K562 (cell line): ENCODE data around the gene ABCA3.

Source experiments
- CBX5 ChIP-seq: IDR thresholded peaks from 2 replicates; pipeline ENCODE4 v1.6.1; 2014; ENCODE audit warnings: low read depth, borderline replicate concordance
- FOXK2 ChIP-seq, 2 experiments: fragments of 450-650 bp; IDR thresholded peaks in 1 of 2; conservative IDR thresholded peaks in 1 of 2; 2 replicates each; pipeline ENCODE4 v1.6.1; 2016; ENCODE audit warnings: low read depth in 2 of 2, mild to moderate bottlenecking in 1 of 2
- SREBF2 ChIP-seq: sonication (generic); formaldehyde crosslinking; IDR thresholded peaks from 2 replicates; pipeline ENCODE4 v1.4.0; 2020; ENCODE audit warnings: mild to moderate bottlenecking, missing genetic modification reagents
- TF ChIP-seq, protein P1 (sequence below): fragments of 450-650 bp; IDR thresholded peaks from 2 replicates; pipeline ENCODE4 v1.6.1; 2016

DNA sequence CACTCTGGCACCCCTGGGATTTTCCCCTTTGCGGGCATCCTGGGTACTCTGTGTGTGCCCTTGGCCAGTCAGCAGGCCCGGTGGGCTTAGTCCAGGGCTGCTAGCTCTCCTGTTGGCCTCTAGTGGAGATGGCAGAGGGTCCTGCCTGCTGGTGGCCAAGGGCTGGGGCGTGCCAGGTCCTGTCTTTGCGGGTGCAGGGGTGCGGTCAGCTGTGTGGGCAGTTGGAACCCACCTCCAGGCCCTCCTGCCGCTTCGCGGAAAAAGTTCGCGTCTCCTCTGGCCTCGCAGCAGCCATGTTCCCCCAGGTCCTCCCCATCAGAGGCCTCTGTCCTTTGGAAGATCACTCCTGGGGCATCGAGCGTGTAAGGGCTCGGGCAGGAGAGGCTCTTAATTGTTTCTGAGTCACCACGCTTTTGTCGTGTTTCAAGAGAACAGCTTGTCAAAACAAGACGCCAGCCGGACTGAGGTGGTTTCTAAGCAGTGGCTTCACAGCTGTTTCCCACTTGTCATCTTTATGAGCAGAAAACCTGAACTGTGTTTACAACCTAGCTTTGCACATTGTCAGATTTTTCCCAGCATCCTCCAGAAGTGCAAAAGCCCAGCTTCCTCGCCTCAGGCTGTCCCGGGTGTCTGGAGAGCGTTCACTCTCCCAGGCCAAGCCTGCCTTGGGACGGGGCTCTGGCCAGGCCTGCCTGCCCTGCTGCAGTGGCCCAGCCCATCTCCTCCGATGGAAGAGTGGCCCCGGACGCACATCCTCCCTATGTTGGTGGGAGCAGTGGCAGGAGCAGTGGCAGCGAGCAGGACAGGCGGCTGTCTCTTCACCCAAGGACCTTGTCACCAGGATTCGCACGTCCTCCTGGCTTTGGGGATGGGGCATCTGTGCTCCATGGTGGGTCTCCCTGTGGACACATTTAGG is 109.3 kb downstream of the ABCA3 start:
- no peak for TF ChIP-seq FOXK2 (conservative IDR thresholded peaks at IDR 0.05 in 1 of 2, IDR thresholded peaks at IDR 0.05 in 1 of 2; ENCODE audit: low read depth in 2 of 2)
- TF ChIP-seq CBX5, result no peak
- TF ChIP-seq, protein P1, sequence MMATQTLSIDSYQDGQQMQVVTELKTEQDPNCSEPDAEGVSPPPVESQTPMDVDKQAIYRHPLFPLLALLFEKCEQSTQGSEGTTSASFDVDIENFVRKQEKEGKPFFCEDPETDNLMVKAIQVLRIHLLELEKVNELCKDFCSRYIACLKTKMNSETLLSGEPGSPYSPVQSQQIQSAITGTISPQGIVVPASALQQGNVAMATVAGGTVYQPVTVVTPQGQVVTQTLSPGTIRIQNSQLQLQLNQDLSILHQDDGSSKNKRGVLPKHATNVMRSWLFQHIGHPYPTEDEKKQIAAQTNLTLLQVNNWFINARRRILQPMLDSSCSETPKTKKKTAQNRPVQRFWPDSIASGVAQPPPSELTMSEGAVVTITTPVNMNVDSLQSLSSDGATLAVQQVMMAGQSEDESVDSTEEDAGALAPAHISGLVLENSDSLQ, result no peak
- TF ChIP-seq SREBF2, result no peak
